Coronary artery (tissue), 2 donors: ENCODE measurements around the gene C4orf54.

ENCODE experiments used
- DNase-seq: peaks from one replicate; pipeline ENCODE4 v3.0.0-alpha.2; 2017; ENCODE audit warnings: low spot score
- H3K27ac ChIP-seq, 2 donors: fragments of 200-600 bp; sonication (generic); one replicate each; pipeline ENCODE4 v1.5.1; 2016 to 2019
- H3K4me3 ChIP-seq: fragments of 200-600 bp; sonication (generic); 2 replicates; pipeline ENCODE4 v1.5.1; 2016; ENCODE audit warnings: mild to moderate bottlenecking, moderate library complexity
- CTCF ChIP-seq: fragments of 200-600 bp; sonication (generic); IDR thresholded peaks from one replicate; pipeline ENCODE4 v1.5.1; 2019; ENCODE audit warnings: antibody characterized with exemption

C4orf54 gene

DNA sequence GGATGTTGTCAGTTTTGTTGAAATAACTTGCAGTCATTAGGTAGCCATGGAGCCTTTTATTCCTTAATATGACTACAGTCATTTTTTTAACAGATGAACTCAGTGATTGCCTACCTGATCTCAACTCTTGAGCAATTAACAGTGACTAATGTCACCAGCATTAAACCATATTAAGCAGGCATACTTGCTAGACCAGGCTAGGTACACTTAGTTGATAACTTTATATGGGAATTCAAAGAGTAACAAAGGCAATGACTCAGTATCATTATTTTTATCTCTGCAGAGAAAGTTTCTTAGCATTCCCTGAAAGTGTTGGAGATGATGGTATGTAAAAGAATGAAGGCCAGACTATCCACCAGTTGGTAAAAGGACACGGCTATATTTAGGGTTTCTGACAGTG lies at the start of gene C4orf54:
Gene C4orf54, minus strand, starts transcription at position 31 of the 400 bp plus-strand sequence. CDS start 3,180 bp downstream, outside the sequence.
- Histone ChIP-seq H3K4me3 (no peak within 1 kb of the TSS), H3K27ac (no peak within 1 kb of the TSS)
- TF ChIP-seq CTCF: no peak
- DNase-seq: no peak

GRCh38 chr4:99705891-99706290 lies 48.3 kb upstream of the C4orf54 start:
- no peak for DNase-seq
- Histone ChIP-seq H3K4me3 (no peak overlapping the region), H3K27ac (no peak overlapping the region)
- TF ChIP-seq CTCF: no peak

- TF ChIP-seq CTCF: no peak
These were observed 39.2 kb upstream of the C4orf54 start for GRCh38 chr4:99696801-99697200.

DNA sequence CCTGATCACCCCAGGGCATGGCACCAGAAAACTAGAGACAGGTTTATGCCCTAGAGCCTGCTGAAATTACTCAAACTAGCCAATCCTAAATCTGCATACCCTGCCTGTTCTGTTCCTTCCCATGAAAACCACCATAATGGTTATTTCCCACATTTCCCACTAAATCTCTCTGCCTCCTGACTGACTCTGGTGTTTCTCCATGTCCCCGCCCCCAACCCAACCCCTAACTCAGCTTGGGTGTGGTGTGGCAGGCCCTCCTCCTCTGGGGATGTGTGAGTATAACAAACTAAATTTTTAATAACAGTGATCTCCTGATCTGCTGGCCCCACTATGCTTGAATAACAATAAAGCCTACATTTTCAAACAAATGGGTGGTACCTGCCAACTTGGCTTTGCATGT lies 35.5 kb upstream of the C4orf54 start:
- H3K27ac ChIP-seq: no peak overlapping the region
- H3K4me3 ChIP-seq: no peak overlapping the region
- no peak for DNase-seq
- no peak for TF ChIP-seq CTCF

More at GRCh38 chr4:99696801-99697200, 39.2 kb upstream of the C4orf54 start:
- Histone ChIP-seq H3K4me3 (no peak overlapping the region), H3K27ac (no peak overlapping the region)
- no peak for DNase-seq

GRCh38 chr4:99690990-99691389 lies 33.4 kb upstream of the C4orf54 start:
- no peak overlapping the region for H3K4me3 ChIP-seq
- DNase-seq: no peak
- no peak for TF ChIP-seq CTCF
- no peak overlapping the region for H3K27ac ChIP-seq

DNA sequence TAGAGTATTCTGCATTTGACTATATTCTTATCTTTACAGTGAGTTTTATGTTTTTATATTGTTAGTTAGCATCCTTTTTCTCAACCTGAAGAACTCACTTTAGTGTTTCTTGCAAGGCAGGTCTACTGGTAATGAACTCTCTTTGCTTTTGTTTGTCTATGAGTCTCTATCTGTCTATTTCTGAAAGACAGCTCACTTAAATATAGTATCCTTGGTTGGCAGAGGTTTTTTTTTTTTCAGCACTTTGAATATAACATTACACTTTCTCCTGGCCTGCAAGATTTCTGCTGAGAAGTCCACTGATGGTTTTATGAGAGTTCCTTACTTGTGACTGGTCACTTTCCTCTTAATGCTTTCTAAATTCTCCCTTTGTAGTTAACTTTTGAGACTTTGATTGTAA lies 32.8 kb upstream of the C4orf54 start:
- Histone ChIP-seq H3K27ac (no peak overlapping the region), H3K4me3 (no peak overlapping the region)
- TF ChIP-seq CTCF: no peak
- DNase-seq: no peak

GRCh38 chr4:99687120-99687519 lies 29.5 kb upstream of the C4orf54 start:
- TF ChIP-seq CTCF: no peak
- H3K4me3 ChIP-seq: no peak overlapping the region
- no peak overlapping the region for H3K27ac ChIP-seq
- DNase-seq: no peak
